Spleen (tissue), 7 donors: Measurements from ENCODE around the gene TRNP1.

Experiments used
- CTCF ChIP-seq, 11 experiments: fragments of 200-600 bp in 7 of 11; fragments of 450-650 bp in 4 of 11; sonication (generic) in 4 of 11; IDR thresholded peaks in 8 of 11; conservative IDR thresholded peaks in 3 of 11; 1 replicate in 7 of 11; 2 replicates in 4 of 11; pipeline versions ENCODE4 v1.4.0 to v1.8.0; 2016 to 2021; ENCODE audit warnings: antibody characterized with exemption in 11 of 11, inconsistent platforms in 4 of 11, mild to moderate bottlenecking in 1 of 11
- POLR2A ChIP-seq, 3 donors: fragments of 450-650 bp; IDR thresholded peaks; one replicate each; pipeline ENCODE4 v1.5.1; 2017; ENCODE audit warnings: antibody characterized with exemption in 3 of 3, mild to moderate bottlenecking in 1 of 3
- POLR2AphosphoS5 ChIP-seq, 3 donors: sonication (generic); formaldehyde crosslinking; IDR thresholded peaks; one replicate each; pipeline ENCODE4 v1.5.1; 2017; ENCODE audit warnings: antibody characterized with exemption in 3 of 3
- donor health status: DM: no; HTN: no; CAD: no; lungs with moderate emphysema.
- donor health status: DM: no; HTN: no; CAD: no.
- donor health status: DM: no; HTN: no; CAD: no.

DNA sequence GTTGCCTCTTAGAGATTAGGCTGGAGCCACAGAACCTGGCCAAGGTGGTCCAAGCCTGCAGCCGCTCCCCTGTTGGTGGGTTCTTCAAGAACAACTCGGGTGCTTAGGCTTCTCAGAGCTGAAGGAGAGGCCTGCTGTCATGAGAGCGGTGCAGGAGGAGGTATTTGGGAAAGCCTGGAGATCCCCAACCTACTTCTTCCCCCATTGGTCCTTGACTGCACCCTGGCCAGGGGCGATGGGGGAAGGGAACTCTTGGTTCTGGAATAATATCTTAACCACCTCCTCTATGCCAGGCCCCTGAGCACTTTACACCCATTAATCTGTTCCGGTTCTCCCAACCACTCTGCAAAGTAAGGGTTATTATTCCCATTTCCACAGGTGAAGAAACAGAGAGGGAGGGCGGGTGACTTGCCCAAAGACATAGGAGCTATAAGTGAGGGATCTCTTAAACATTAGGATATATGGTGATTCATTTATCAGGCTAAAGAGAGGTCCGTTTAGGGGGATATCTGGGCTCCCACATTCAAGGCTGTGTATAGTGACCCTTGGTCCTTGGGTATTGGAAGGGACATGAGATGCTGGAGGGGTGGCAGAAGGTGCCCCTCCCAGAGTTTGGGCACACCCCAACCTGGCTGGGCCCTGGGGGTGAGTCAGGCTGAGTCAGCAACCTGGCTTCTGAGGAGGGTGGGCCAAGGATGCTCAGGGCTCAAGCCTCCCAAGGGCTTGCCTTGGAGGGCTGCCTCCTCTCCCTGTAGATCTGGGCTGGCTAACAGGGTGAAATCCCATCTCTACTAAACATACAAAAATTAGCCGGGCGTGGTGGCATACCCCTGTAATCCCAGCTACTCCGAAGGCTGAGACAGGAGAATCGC is 5.2 kb downstream of the TRNP1 start:
- TF ChIP-seq CTCF (IDR thresholded peaks at IDR 0.05 in 8 of 11, conservative IDR thresholded peaks at IDR 0.05 in 3 of 11) (no peak), POLR2A (IDR thresholded peaks at IDR 0.05) (no peak), POLR2AphosphoS5 (IDR thresholded peaks at IDR 0.05) (no peak)
